ENCODE measurements around the gene PIEZO1. TPM values are rescaled to one million over a fixed set of nuclear protein-coding genes. Genes with fewer than 3 reads are reported as not detected.

Gene PIEZO1
- polyA plus RNA-seq, 2 of the 4 experiments (the other 2 are of a cell fraction), result 26.1 to 84.7 TPM

DNA sequence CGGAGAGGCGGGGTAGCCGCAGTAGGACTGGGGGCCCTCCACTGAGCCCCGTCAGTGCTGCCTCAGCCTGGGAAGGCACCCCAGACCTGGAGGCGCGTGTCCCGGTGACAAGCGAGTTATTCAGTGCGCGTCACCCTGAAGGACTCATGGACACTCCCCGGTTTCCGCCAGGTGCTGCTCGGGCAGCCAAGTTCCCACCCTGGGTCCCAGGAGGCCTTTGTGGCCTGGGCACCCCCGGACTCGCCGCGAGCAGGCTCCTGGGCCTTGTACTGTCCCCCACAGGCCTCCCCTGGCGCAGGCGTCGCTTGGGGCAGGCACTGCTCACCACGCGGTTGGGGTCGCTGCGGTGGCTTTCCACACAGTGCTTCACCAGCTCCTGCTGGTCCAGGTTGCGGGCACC is 86.4 kb downstream of the PIEZO1 start:
- DNase-seq (ENCODE audit: low read depth in 1 of 2, low spot score in 1 of 2) (no peak), FAIRE-seq (no peak), ATAC-seq (no peak)
- Histone ChIP-seq H3K4me2 (no peak overlapping the region), H3K9me3 (no peaks in the 10 kb centered on the region), H3K4me3 (no peak overlapping the region), H3K27ac (no peak overlapping the region), H3K4me1 (no peaks in the 10 kb centered on the region)
- WGBS (ENCODE audit: missing lambda C conversion rate), result 95% methylated on average over 22 of the region's 25 CpGs
- POLR2A ChIA-PET, result no interaction called here
- CTCF ChIA-PET, result interaction anchor here (0.8 to 1.7 kb wide), 3 partner anchors 11 to 79 kb away, joined by 3 to 5 read pairs (median 3); no protein-coding TSS in a partner anchor
- TF ChIP-seq KDM1A (IDR thresholded peaks at IDR 0.05; ENCODE audit: low read depth) (no peak), RAD21 (conservative IDR thresholded peaks at IDR 0.05 in 1 of 2, IDR thresholded peaks at IDR 0.05 in 1 of 2) (no peak), POLR2AphosphoS2 (conservative IDR thresholded peaks at IDR 0.05; ENCODE audit: low read length) (no peak), EP300 (IDR thresholded peaks at IDR 0.05) (no peak), MAZ (IDR thresholded peaks at IDR 0.05; ENCODE audit: borderline replicate concordance, low read depth, low read length) (no peak), CBX8 (IDR thresholded peaks at IDR 0.05) (no peak), BHLHE40 (IDR thresholded peaks at IDR 0.05; ENCODE audit: low read depth, low read length) (no peak), EHF (CRISPR knock-in tag; IDR thresholded peaks at IDR 0.05) (no peak), EHMT2 (IDR thresholded peaks at IDR 0.05; ENCODE audit: low read depth) (no peak), JUNB (IDR thresholded peaks at IDR 0.05) (no peak), RNF2 (IDR thresholded peaks at IDR 0.05; ENCODE audit: borderline replicate concordance, low read depth) (no peak), MYC (IDR thresholded peaks at IDR 0.05; ENCODE audit: borderline replicate concordance, low read length) (no peak), MAFK (IDR thresholded peaks at IDR 0.05; ENCODE audit: partially characterized antibody) (no peak), FOXS1 (CRISPR knock-in tag; IDR thresholded peaks at IDR 0.05) (no peak), HOXB13 (CRISPR knock-in tag; IDR thresholded peaks at IDR 0.05; ENCODE audit: low read depth) (no peak), ZC3H11A (IDR thresholded peaks at IDR 0.05) (no peak), FOSL2 (IDR thresholded peaks at IDR 0.05) (no peak), FOSL2 (CRISPR knock-in tag; IDR thresholded peaks at IDR 0.05) (no peak)
- TF ChIP-seq, protein P1, sequence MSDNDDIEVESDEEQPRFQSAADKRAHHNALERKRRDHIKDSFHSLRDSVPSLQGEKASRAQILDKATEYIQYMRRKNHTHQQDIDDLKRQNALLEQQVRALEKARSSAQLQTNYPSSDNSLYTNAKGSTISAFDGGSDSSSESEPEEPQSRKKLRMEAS (IDR thresholded peaks at IDR 0.05), result no peak
- TF ChIP-seq, protein P2, sequence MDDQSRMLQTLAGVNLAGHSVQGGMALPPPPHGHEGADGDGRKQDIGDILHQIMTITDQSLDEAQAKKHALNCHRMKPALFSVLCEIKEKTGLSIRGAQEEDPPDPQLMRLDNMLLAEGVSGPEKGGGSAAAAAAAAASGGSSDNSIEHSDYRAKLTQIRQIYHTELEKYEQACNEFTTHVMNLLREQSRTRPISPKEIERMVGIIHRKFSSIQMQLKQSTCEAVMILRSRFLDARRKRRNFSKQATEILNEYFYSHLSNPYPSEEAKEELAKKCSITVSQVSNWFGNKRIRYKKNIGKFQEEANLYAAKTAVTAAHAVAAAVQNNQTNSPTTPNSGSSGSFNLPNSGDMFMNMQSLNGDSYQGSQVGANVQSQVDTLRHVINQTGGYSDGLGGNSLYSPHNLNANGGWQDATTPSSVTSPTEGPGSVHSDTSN (IDR thresholded peaks at IDR 0.05), result no peak

DNA sequence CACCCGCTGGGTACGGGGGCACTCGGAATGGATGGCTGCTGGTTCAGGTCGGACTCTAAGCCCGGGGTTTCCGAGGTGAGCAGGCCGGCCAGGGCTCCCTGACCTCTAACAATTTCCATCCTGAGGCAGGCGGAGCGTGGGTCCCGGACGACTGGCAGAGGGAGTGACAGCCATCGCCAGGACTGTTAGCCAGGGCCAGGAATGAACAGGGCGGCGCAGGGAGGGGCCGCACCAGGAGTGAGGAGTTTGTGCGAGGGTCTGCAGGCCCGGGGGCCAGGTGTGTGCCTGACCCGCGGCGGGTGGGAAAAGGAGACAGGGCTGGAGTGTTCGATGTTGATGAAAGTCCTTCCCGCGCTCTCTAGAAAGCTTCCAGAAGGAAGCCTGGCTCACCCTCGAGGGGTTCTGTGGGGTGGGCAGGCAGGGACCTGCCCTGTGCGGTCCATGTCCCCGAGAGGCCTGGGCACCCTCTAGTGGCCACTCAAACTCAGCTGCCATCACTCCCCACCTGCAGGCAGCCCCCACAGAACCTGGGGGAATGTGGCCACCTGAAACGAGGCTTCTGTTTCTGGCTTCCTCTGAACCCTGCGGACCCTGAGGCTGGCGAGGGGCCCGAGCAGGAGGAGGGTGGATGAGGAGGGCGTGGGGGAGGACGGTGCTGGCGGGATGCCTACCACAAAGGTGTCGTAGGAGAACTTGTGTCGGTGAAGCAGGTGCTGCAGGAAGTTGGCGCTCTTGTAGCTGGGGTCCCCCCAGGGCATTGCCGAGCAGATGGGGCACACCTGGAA is 87.0 kb downstream of the PIEZO1 start:
- Histone ChIP-seq H3K9me3 (no peaks in the 10 kb centered on the region), H3K4me3 (no peak overlapping the region), H3K4me1 (no peaks in the 10 kb centered on the region), H3K27ac (no peak overlapping the region), H3K4me2 (no peak overlapping the region)
- CTCF ChIA-PET, result interaction anchor here (0.6 to 1.7 kb wide), 4 partner anchors 10 to 120 kb away, joined by 3 to 5 read pairs (median 3); no protein-coding TSS in a partner anchor
- FAIRE-seq (no peak), ATAC-seq (peak in 1 of 2 experiments; percentile 71; a peak in 3 of 6 replicates), DNase-seq (ENCODE audit: low read depth in 1 of 2, low spot score in 1 of 2) (no peak)
- TF ChIP-seq, protein P3, sequence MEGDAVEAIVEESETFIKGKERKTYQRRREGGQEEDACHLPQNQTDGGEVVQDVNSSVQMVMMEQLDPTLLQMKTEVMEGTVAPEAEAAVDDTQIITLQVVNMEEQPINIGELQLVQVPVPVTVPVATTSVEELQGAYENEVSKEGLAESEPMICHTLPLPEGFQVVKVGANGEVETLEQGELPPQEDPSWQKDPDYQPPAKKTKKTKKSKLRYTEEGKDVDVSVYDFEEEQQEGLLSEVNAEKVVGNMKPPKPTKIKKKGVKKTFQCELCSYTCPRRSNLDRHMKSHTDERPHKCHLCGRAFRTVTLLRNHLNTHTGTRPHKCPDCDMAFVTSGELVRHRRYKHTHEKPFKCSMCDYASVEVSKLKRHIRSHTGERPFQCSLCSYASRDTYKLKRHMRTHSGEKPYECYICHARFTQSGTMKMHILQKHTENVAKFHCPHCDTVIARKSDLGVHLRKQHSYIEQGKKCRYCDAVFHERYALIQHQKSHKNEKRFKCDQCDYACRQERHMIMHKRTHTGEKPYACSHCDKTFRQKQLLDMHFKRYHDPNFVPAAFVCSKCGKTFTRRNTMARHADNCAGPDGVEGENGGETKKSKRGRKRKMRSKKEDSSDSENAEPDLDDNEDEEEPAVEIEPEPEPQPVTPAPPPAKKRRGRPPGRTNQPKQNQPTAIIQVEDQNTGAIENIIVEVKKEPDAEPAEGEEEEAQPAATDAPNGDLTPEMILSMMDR (IDR thresholded peaks at IDR 0.05), result peak; percentile 37
- TF ChIP-seq RNF2 (IDR thresholded peaks at IDR 0.05; ENCODE audit: borderline replicate concordance, low read depth) (no peak), RAD21 (conservative IDR thresholded peaks at IDR 0.05 in 1 of 2, IDR thresholded peaks at IDR 0.05 in 1 of 2) (peak; percentile 21 to 41; a peak in 2 of 5 replicates), SMC3 (IDR thresholded peaks at IDR 0.05) (0 out of 3 replicates have a peak, but pooled peaks have one; percentile 10)
- WGBS (ENCODE audit: missing lambda C conversion rate), result 91% methylated on average over 31 of the region's 37 CpGs
- POLR2A ChIA-PET, result no interaction called here
